GM13976 (cell line): Measurements from ENCODE around the gene TTLL3.

Experiments used
- DNase-seq: peaks from one replicate; pipeline ENCODE4 v3.0.0; 2012; ENCODE audit warnings: low spot score
- CTCF ChIP-seq: IDR thresholded peaks from 2 replicates; pipeline ENCODE4 v1.5.1; 2012; ENCODE audit warnings: borderline replicate concordance, mild to moderate bottlenecking; ENCODE audit not compliant: insufficient read depth; ENCODE audit errors: extremely low read depth, missing control alignments, control extremely low read depth
- in situ Hi-C: fragments of 300-500 bp; cut with MboI; formaldehyde crosslinking; loops from one replicate; pipeline ENCODE4 v1.12.0; 2022; ENCODE audit warnings: low sequenced_read_pairs, mixed read lengths, inconsistent platforms; ENCODE audit not compliant: unreplicated experiment

TTLL3 gene

GRCh38 chr3:9810433-9810770 is 340 bp downstream of the TTLL3 start:
- DNase-seq, result no peak
- in situ Hi-C loops, result no loop called here
- TF ChIP-seq CTCF, result no peak

DNA sequence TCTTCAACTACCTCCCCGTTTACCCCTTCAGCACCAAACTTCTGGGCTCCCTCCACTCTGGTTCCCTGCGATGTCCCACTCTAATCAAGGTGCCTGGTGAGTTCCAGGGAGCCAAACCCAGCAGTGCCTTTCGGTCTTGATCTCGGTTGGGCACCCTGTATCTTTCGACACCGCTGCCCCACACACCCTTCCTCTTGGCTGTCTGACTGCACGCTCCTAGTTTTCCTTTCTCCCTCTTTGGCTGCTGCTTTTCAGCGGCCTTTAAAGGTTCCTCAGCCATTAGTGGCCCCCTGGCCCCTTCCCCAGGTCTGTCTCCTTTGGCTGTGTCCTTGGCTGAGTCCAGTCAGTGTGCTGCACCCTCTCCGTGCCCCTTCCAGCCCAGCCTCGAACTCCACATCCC is 784 bp downstream of the TTLL3 start:
- no peak for TF ChIP-seq CTCF
- no peak for DNase-seq
- in situ Hi-C loops, result no loop called here

GRCh38 chr3:9812870-9813483 is 2.9 kb downstream of the TTLL3 start:
- DNase-seq, result no peak
- in situ Hi-C loops, result no loop called here
- no peak for TF ChIP-seq CTCF

DNA sequence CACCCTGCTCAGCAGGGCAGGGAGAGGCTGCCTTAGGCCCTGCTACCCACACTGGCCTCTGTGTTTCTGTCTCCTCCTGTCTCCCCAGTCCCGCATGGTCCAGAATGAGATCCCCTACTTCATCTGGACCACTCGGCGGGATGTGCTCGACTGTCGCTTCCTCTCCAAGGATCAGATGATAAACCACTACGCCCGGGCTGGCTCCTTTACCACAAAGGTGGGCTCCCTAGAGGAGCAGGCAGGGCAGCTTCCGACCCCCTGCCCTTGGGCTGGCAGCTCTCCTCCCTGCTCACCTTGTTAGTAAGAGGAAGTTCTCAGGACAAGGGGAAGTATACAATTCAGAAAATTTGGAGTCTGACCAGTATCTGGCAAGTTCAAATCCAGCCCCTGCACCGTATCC is 5.9 kb downstream of the TTLL3 start:
- in situ Hi-C loops, result no loop called here
- TF ChIP-seq CTCF, result no peak
- no peak for DNase-seq

DNA sequence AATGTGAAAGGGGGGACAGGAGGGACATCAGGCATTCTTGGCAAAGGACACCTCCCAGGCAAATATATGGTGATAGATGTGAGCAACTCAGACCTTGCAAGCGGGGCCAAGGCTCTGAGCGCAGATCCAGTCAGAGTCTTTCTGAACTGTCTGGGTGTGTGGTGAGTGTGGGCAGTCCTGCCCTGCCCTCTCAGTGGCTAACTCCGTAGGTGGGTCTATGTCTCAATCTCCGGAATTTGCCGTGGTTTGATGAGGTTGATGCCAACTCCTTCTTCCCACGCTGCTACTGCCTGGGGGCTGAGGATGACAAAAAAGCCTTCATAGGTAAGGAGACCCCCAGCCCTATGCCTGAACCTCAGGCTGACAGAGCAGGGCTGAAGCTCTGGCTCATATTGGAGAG is 7.4 kb downstream of the TTLL3 start:
- in situ Hi-C loops, result no loop called here
- no peak for TF ChIP-seq CTCF
- no peak for DNase-seq

DNA sequence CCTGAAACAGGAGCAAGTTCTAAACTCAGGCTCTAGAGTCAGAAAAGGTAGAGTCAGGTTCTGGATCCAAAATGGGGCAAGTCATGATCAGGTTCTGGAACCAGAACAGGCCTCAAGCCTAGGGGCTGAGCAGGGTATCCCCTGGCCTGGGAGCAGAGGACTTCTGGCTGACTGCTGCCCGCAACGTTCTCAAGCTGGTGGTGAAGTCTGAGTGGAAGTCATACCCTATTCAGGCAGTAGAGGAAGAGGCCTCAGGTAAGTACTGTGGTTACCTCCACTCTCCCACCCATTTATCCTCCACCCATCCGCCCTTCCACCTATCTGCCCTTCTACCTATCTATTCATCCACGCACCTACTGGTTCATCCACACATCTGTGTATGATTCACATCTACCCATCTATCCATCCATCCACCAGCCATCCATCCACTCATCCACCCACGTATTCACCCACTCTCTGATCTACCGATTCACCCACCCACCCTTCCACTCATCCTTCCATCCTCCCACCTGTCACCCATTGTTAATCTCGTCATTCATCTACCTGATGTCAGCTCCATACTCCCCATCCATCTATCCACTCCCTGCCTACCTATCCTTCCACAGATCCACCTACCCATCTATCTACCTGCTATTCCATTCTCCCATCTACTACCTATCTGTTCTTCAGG is 8.7 kb downstream of the TTLL3 start:
- TF ChIP-seq CTCF, result no peak
- no peak for DNase-seq
- in situ Hi-C loops, result no loop called here

GRCh38 chr3:9820543-9820942 is 10.5 kb downstream of the TTLL3 start:
- in situ Hi-C loops, result no loop called here
- DNase-seq, result no peak
- no peak for TF ChIP-seq CTCF
